Gastroesophageal sphincter (tissue), 3 donors: ENCODE results near the gene ST3GAL5.
"Not testable (repeated sequence)": the region's sequence is repeated elsewhere in the genome, so short reads cannot be mapped to it uniquely, and the experiment has no call there.

Source experiments
- EP300 ChIP-seq: sonication (generic); formaldehyde crosslinking; IDR thresholded peaks from one replicate; pipeline ENCODE4 v1.6.1; 2017; ENCODE audit warnings: antibody characterized with exemption, mild to moderate bottlenecking
- POLR2A ChIP-seq, 2 donors: fragments of 450-650 bp; IDR thresholded peaks; one replicate each; pipeline ENCODE4 v1.6.1; 2017; ENCODE audit warnings: antibody characterized with exemption in 2 of 2, mild to moderate bottlenecking in 2 of 2, moderate library complexity in 1 of 2
- POLR2AphosphoS5 ChIP-seq: sonication (generic); formaldehyde crosslinking; IDR thresholded peaks from one replicate; pipeline ENCODE4 v1.6.1; 2017; ENCODE audit warnings: antibody characterized with exemption
- TF ChIP-seq, protein P1 (sequence below), 4 experiments: fragments of 200-600 bp in 2 of 4; fragments of 450-650 bp in 2 of 4; sonication (generic) in 1 of 4; IDR thresholded peaks; one replicate each; pipeline ENCODE4 v1.5.1; 2017 to 2019; ENCODE audit warnings: antibody characterized with exemption in 4 of 4, mild to moderate bottlenecking in 2 of 4, moderate library complexity in 2 of 4

DNA sequence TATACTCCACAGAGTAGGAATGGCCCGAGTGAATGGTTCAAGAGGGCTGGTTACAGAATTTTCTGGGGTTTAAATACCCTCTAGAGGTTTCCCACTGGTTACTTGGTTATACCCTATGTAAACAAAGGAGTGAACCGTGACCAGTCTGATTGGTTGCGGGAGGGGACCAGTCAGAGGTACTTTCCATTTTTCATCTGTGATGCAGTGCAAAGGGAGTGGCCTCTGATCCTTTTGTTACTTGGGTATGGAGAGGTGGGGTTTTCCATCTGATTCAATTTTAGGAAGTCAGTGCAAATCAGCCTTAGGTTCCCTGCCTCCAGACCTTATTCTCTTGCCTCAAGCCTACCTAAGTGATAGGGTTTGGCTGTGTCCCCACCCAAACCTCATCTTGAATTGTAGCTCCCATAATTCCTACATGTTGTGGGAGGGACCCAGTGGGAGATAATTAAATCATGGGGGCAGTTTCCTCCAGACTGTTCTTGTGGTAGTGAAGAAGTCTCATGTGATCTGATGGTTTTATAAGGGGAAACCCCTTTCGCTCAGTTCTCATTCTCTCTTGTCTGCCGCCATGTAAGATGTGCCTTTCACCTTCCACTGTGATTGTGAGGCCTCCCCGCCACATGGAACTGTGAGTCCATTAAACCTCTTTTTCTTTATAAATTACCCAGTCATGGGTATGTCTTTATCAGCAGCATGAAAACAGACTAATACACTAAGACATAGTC lies 5.9 kb upstream of the ST3GAL5 start:
- TF ChIP-seq, protein P1, sequence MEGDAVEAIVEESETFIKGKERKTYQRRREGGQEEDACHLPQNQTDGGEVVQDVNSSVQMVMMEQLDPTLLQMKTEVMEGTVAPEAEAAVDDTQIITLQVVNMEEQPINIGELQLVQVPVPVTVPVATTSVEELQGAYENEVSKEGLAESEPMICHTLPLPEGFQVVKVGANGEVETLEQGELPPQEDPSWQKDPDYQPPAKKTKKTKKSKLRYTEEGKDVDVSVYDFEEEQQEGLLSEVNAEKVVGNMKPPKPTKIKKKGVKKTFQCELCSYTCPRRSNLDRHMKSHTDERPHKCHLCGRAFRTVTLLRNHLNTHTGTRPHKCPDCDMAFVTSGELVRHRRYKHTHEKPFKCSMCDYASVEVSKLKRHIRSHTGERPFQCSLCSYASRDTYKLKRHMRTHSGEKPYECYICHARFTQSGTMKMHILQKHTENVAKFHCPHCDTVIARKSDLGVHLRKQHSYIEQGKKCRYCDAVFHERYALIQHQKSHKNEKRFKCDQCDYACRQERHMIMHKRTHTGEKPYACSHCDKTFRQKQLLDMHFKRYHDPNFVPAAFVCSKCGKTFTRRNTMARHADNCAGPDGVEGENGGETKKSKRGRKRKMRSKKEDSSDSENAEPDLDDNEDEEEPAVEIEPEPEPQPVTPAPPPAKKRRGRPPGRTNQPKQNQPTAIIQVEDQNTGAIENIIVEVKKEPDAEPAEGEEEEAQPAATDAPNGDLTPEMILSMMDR (IDR thresholded peaks at IDR 0.05), result not testable (repeated sequence)
- not testable (repeated sequence) for TF ChIP-seq POLR2A (IDR thresholded peaks at IDR 0.05); POLR2AphosphoS5; EP300
